ENCODE data around the gene GNB4. TPM values are rescaled to one million over a fixed set of nuclear protein-coding genes. Genes with fewer than 3 reads are reported as not detected.
A peak's percentile ranks its signal among the peaks of the same experiment; 100 is the strongest.

GNB4 gene
- total and polyA plus RNA-seq, 4 donors = 59.0 to 133 (median 73.4) TPM

DNA sequence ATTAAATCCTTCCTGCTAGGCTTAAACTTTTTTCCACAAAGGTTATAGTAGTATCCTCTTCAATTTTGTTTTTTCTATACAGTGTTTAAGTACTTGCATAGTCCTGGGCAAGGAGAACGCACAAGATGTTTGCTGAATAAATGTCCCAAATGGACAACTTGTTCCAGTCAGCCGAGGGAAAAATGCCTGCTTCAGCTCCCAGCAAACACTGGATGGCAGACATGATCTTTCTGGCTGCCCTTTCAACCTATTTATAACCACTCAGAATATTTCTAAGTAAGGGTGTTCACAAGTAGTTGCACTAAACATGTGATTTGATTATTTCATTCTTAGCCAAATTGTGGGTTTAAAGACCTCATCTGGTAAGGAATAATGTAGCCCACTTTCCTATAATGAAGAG, 29.8 kb downstream of the GNB4 start:
- Histone ChIP-seq H3K4me3 (ENCODE audit: low read depth, low read length) (no peak overlapping the region), H3K36me3 (ENCODE audit: control insufficient read depth, insufficient read depth, low read length) (peaks cover 9% of the 10 kb centered on the region), H3K27me3 (ENCODE audit: control insufficient read depth, insufficient read depth, low read length) (no peaks in the 10 kb centered on the region), H3K9me3 (ENCODE audit: control insufficient read depth, insufficient read depth, low read length) (no peaks in the 10 kb centered on the region), H3K27ac (ENCODE audit: low read depth, low read length) (no peak overlapping the region), H3K4me1 (ENCODE audit: control insufficient read depth, insufficient read depth, low read length) (no peaks in the 10 kb centered on the region)
- peak in 3 of 6 donors; percentile 22 to 69 (median 64) for DNase-seq (ENCODE audit: low read depth in 4 of 6, low spot score in 6 of 6)
- WGBS (ENCODE audit: insufficient coverage) = 33% methylated on average over 1 of the region's 2 CpGs

- Histone ChIP-seq H3K27ac (ENCODE audit: low read depth, low read length) (no peak overlapping the region), H3K9me3 (ENCODE audit: control insufficient read depth, insufficient read depth, low read length) (no peaks in the 10 kb centered on the region), H3K4me3 (ENCODE audit: low read depth, low read length) (no peak overlapping the region), H3K4me1 (ENCODE audit: control insufficient read depth, insufficient read depth, low read length) (no peaks in the 10 kb centered on the region), H3K36me3 (ENCODE audit: control insufficient read depth, insufficient read depth, low read length) (peaks cover 2% of the 10 kb centered on the region), H3K27me3 (ENCODE audit: control insufficient read depth, insufficient read depth, low read length) (no peaks in the 10 kb centered on the region)
- WGBS (ENCODE audit: insufficient coverage) = 100% methylated on average over 2 of the region's 3 CpGs
- DNase-seq (ENCODE audit: low read depth in 4 of 6, low spot score in 6 of 6) = no peak
Observed at GRCh38 chr3:179418610-179419009, 32.7 kb downstream of the GNB4 start.

GRCh38 chr3:179416681-179417080, 34.6 kb downstream of the GNB4 start:
- H3K36me3 ChIP-seq (ENCODE audit: control insufficient read depth, insufficient read depth, low read length) = peaks cover 5% of the 10 kb centered on the region
- H3K4me1 ChIP-seq (ENCODE audit: control insufficient read depth, insufficient read depth, low read length) = no peaks in the 10 kb centered on the region
- H3K9me3 ChIP-seq (ENCODE audit: control insufficient read depth, insufficient read depth, low read length) = no peaks in the 10 kb centered on the region
- H3K4me3 ChIP-seq (ENCODE audit: low read depth, low read length) = no peak overlapping the region
- no peak overlapping the region for H3K27ac ChIP-seq (ENCODE audit: low read depth, low read length)
- DNase-seq (ENCODE audit: low read depth in 4 of 6, low spot score in 6 of 6) = no peak
- H3K27me3 ChIP-seq (ENCODE audit: control insufficient read depth, insufficient read depth, low read length) = no peaks in the 10 kb centered on the region
- WGBS (ENCODE audit: insufficient coverage) = no CpG with 5 or more reads among the region's 2 CpGs

GRCh38 chr3:179415377-179415776, 35.9 kb downstream of the GNB4 start:
- Histone ChIP-seq H3K27me3 (ENCODE audit: control insufficient read depth, insufficient read depth, low read length) (no peaks in the 10 kb centered on the region), H3K4me3 (ENCODE audit: low read depth, low read length) (no peak overlapping the region), H3K27ac (ENCODE audit: low read depth, low read length) (no peak overlapping the region), H3K36me3 (ENCODE audit: control insufficient read depth, insufficient read depth, low read length) (peaks cover 5% of the 10 kb centered on the region), H3K9me3 (ENCODE audit: control insufficient read depth, insufficient read depth, low read length) (no peaks in the 10 kb centered on the region), H3K4me1 (ENCODE audit: control insufficient read depth, insufficient read depth, low read length) (no peaks in the 10 kb centered on the region)
- WGBS (ENCODE audit: insufficient coverage) = no CpG with 5 or more reads among the region's 4 CpGs
- DNase-seq (ENCODE audit: low read depth in 4 of 6, low spot score in 6 of 6) = no peak

DNA sequence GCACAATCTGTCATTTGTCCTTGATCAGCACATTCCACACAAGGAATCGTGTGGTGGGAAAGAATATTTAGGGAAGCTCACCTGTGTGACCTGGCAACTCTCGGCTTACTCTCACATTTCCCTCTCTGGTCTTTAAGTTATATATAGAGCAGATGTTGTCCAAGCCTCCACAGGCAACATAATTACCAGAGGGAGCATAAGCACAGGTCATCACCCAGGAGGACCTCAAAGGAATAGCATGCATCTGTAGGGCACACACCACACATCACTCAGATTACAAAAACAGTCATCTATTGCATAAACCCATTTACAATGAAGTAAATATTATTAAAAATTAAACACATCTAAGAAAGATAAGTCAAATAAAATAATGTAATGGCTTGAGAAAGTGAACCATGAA, 36.5 kb downstream of the GNB4 start:
- no peak for DNase-seq (ENCODE audit: low read depth in 4 of 6, low spot score in 6 of 6)
- no peak overlapping the region for H3K4me3 ChIP-seq (ENCODE audit: low read depth, low read length)
- no peaks in the 10 kb centered on the region for H3K9me3 ChIP-seq (ENCODE audit: control insufficient read depth, insufficient read depth, low read length)
- H3K36me3 ChIP-seq (ENCODE audit: control insufficient read depth, insufficient read depth, low read length) = peaks cover 5% of the 10 kb centered on the region
- no peaks in the 10 kb centered on the region for H3K27me3 ChIP-seq (ENCODE audit: control insufficient read depth, insufficient read depth, low read length)
- WGBS (ENCODE audit: insufficient coverage) = no CpG with 5 or more reads among the region's 2 CpGs
- no peak overlapping the region for H3K27ac ChIP-seq (ENCODE audit: low read depth, low read length)
- H3K4me1 ChIP-seq (ENCODE audit: control insufficient read depth, insufficient read depth, low read length) = no peaks in the 10 kb centered on the region

- no peak overlapping the region for H3K27ac ChIP-seq (ENCODE audit: low read depth, low read length)
Observed at GRCh38 chr3:179410999-179411398, 40.3 kb downstream of the GNB4 start.

GRCh38 chr3:179410331-179410730, 40.9 kb downstream of the GNB4 start:
- H3K36me3 ChIP-seq (ENCODE audit: control insufficient read depth, insufficient read depth, low read length) = peaks cover 10% of the 10 kb centered on the region
- WGBS (ENCODE audit: insufficient coverage) = 70% methylated on average over 2 of the region's 2 CpGs

More at GRCh38 chr3:179410999-179411398, 40.3 kb downstream of the GNB4 start:
- no peaks in the 10 kb centered on the region for H3K4me1 ChIP-seq (ENCODE audit: control insufficient read depth, insufficient read depth, low read length)
- peaks cover 10% of the 10 kb centered on the region for H3K36me3 ChIP-seq (ENCODE audit: control insufficient read depth, insufficient read depth, low read length)
- H3K4me3 ChIP-seq (ENCODE audit: low read depth, low read length) = no peak overlapping the region
- H3K9me3 ChIP-seq (ENCODE audit: control insufficient read depth, insufficient read depth, low read length) = no peaks in the 10 kb centered on the region
- DNase-seq (ENCODE audit: low read depth in 4 of 6, low spot score in 6 of 6) = no peak
- no peaks in the 10 kb centered on the region for H3K27me3 ChIP-seq (ENCODE audit: control insufficient read depth, insufficient read depth, low read length)

DNA sequence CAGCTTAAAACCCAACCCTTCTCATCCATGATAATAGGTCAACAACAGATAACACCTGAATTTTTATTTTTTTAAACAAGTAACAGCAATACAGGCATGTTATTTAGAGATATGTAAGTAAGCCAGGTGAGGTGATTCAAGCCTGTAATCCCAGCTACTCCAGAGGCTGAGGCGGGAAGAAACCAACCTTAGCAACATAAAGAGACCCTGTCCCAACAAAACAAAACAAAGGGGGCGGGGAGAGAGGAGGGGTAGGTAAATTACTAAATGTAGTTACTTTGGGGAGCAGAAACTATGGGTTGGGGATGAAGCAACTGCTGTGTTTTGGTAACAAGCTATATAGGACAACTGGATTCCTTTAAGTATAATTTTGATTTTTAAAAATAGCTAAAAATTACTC, 47.0 kb downstream of the GNB4 start:
- Histone ChIP-seq H3K4me1 (ENCODE audit: control insufficient read depth, insufficient read depth, low read length) (no peaks in the 10 kb centered on the region), H3K27ac (ENCODE audit: low read depth, low read length) (no peak overlapping the region), H3K9me3 (ENCODE audit: control insufficient read depth, insufficient read depth, low read length) (no peaks in the 10 kb centered on the region), H3K4me3 (ENCODE audit: low read depth, low read length) (no peak overlapping the region), H3K27me3 (ENCODE audit: control insufficient read depth, insufficient read depth, low read length) (no peaks in the 10 kb centered on the region), H3K36me3 (ENCODE audit: control insufficient read depth, insufficient read depth, low read length) (peaks cover 4% of the 10 kb centered on the region)
- no peak for DNase-seq (ENCODE audit: low read depth in 4 of 6, low spot score in 6 of 6)
- no CpG with 5 or more reads among the region's 2 CpGs for WGBS (ENCODE audit: insufficient coverage)

More at GRCh38 chr3:179410331-179410730, 40.9 kb downstream of the GNB4 start:
- Histone ChIP-seq H3K4me3 (ENCODE audit: low read depth, low read length) (no peak overlapping the region), H3K9me3 (ENCODE audit: control insufficient read depth, insufficient read depth, low read length) (no peaks in the 10 kb centered on the region), H3K4me1 (ENCODE audit: control insufficient read depth, insufficient read depth, low read length) (no peaks in the 10 kb centered on the region), H3K27ac (ENCODE audit: low read depth, low read length) (no peak overlapping the region), H3K27me3 (ENCODE audit: control insufficient read depth, insufficient read depth, low read length) (no peaks in the 10 kb centered on the region)
- no peak for DNase-seq (ENCODE audit: low read depth in 4 of 6, low spot score in 6 of 6)

DNA sequence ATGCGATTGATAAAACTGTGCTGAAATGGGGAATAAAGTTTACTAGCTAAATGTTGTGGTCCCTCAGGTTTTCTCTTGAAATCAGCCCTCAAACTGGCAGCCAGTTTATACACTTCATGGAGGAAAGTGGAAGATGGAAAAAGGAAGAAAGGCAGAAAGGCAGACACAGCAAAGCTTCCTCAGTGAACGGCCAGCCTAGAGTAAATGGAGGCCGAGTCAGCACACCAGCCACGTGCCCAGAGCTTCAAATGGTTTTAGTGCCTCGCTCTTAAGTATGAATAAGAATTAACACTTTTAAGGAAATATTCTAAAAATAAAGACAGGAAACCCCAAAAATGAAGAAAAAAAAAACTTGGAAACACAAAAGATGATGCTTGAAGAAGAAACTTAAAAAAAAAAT, 48.3 kb downstream of the GNB4 start:
- no peaks in the 10 kb centered on the region for H3K27me3 ChIP-seq (ENCODE audit: control insufficient read depth, insufficient read depth, low read length)
- H3K9me3 ChIP-seq (ENCODE audit: control insufficient read depth, insufficient read depth, low read length) = no peaks in the 10 kb centered on the region
- DNase-seq (ENCODE audit: low read depth in 4 of 6, low spot score in 6 of 6) = no peak
- no peaks in the 10 kb centered on the region for H3K4me1 ChIP-seq (ENCODE audit: control insufficient read depth, insufficient read depth, low read length)
- no peak overlapping the region for H3K27ac ChIP-seq (ENCODE audit: low read depth, low read length)
- 100% methylated on average over 1 of the region's 5 CpGs for WGBS (ENCODE audit: insufficient coverage)
- H3K4me3 ChIP-seq (ENCODE audit: low read depth, low read length) = no peak overlapping the region
- H3K36me3 ChIP-seq (ENCODE audit: control insufficient read depth, insufficient read depth, low read length) = peaks cover 2% of the 10 kb centered on the region

GRCh38 chr3:179401561-179401960, 49.7 kb downstream of the GNB4 start:
- 67% methylated on average over 3 of the region's 3 CpGs for WGBS (ENCODE audit: insufficient coverage)
- Histone ChIP-seq H3K4me3 (ENCODE audit: low read depth, low read length) (no peak overlapping the region), H3K4me1 (ENCODE audit: control insufficient read depth, insufficient read depth, low read length) (no peaks in the 10 kb centered on the region), H3K27ac (ENCODE audit: low read depth, low read length) (no peak overlapping the region), H3K27me3 (ENCODE audit: control insufficient read depth, insufficient read depth, low read length) (no peaks in the 10 kb centered on the region), H3K36me3 (ENCODE audit: control insufficient read depth, insufficient read depth, low read length) (peaks cover 7% of the 10 kb centered on the region), H3K9me3 (ENCODE audit: control insufficient read depth, insufficient read depth, low read length) (no peaks in the 10 kb centered on the region)
- DNase-seq (ENCODE audit: low read depth in 4 of 6, low spot score in 6 of 6) = no peak

All from spinal cord (tissue), 10 donors.